HG03045 (cell line): Measurements from ENCODE around the gene MYMX.

Source experiments
- ATAC-seq: cut with Tn5 transposase; IDR thresholded peaks from one replicate; pipeline ENCODE4 v1.9.1; 2021; ENCODE audit warnings: mild to moderate bottlenecking, moderate library complexity; ENCODE audit not compliant: unreplicated experiment

The MYMX gene

DNA sequence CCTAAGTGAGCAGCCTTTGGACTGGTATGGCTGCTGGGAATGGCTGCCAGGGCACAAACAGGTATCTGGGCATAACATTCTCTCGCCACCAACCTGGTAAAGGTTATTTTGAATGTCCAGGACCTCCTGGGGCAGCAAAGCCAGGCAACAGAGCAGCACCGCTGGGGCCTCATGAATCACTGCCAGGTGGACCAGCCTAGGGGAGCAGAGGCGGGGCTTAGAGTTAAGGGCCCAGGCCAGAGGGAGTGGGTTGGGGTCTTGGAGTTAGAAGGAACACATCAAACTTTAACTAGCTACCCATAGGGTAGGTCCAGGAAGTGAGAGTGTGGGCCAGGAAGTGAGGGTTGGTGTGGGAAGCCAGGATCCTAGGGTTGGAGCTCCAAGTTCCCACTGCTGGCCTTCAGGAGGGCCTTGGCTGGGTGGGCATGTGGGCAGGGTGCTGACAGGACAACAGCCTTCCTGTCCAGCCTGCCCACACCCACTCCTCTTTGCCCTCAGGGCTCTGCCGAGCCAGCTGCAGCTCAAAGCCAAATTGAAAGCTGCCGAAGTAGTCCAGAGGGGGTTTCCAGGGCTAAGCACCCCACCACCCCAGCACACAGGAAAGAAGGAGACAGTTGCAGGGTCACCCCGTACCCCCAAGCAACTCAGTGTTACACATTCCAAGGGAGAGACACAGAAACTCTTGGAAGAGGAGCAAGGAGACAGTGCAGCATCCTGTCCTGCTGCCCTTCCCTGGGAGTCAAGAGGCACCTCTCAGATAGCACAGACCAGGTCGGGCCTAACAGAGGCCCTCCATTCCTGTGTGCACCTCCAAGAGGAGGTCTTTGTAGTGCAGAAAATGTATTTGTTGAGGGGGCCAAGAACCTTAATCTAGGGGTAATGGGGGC, 46.0 kb downstream of the MYMX start:
- no peak for ATAC-seq

DNA sequence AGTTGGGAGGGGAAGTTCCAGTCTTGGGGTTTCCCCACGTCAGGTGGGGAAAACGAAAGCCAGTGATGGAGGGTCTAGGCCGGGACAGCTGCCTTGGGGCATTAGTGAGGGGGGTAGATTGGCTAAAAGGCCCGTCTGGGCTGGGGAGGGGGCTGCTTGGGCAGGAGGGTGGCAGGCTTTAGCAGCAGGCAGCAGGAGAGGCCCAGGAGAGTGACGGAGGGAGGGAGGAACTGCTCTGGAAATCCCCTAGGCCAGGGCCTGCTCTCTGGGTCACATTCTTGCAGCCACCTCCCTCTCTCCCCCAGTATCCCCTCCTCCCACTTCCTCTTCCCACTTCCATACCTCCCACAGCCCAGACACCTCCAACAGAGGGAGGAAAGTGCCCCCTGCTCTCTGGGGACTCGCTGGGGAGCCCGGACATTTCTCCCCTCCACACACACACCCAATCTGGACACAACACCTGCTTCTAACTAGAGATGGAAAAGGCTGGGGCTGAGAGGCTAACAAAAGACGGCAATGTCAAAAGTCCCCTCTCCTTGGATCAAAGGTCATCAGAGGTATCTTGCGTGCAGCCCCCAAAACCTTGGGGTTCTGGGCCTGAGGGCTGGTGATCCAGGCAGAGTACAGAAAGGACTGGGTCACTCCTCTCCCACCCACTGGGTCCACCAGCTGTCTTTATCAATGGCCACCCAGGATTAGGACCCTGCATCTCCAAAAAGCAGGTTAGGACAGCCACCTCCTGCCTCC, 46.8 kb downstream of the MYMX start:
- no peak for ATAC-seq

DNA sequence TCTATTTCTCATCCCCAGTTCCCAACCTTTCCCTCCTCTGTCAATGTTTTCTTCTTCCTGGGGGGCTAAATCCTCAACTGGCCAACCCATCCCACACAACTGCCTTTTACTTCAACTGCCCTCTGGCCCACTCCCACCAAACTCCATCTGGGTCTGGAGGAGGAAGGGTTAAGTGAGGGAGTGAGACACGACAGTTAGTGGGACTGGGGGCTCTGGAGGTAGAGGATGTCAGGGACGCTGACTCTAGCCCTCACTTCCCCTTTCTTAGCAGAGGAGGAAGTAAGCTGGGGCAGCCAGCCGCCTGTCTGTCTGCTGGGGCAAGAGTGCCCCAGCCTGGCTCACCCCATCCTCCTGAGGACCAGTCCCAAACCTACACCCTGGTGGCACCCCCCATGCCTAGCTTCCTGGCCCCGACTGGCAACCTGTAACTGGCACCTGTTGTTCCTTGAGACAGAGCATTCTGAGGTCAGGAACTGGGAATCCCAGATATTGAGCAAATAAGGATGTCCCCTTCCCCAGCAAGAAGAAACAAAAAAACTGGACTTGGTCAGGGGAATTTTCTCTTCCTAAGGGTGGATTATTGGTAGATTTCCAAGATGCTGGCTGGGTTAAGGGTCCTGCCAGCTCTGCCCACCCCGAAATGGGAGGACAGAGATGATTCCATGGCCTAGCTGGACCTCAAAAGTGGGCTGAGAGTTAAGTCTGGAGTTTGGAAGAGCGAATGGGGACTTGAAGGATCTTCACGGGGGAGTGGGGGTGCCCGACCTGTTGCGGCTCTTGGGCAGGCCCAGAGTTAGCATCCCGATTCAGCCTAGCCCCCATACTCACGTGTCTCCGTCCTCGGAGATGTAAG, 47.7 kb downstream of the MYMX start:
- ATAC-seq, result peak; percentile 25

DNA sequence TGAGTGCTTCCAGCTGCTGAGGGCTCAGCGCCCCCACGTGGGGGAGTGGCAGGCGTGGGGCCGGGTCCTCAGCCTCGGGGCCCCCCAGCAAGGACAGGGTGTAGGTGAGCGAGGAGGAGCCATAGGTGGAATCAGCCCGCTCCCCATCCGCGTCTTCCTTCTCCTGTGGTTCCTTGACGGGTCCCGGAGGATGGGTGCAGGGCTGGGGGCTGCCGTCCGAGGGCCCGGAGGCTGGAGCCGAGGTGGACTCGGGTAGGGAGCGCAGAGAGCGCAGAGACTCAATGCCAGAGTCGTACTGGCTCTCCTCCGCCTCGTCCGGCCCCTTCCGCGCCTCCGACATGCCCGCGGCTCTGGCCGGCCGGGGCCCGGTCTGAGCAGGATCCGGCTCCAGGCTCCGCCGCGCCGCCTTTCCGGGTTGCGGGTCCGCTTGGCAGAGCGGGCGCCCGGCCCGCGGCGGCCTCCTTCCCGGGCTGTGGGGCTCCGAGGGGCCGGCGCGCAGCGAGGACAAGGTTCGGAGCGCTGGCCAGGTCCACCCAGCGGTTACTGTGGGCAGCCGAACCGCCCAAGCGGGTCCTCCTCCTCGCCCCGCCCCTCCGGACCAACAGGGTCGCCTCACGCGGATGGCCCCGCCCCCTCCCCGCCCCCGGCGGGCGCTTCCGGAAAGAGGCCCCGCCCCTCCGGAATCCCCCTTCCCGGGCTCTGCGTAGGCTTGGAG, 48.4 kb downstream of the MYMX start, which contains the start of gene NFKBIE:
Gene NFKBIE, minus strand, starts transcription at position 545 of the 715 bp plus-strand sequence. Its CDS starts 205 bp downstream, at position 340.
- ATAC-seq, result peak; percentile 42

DNA sequence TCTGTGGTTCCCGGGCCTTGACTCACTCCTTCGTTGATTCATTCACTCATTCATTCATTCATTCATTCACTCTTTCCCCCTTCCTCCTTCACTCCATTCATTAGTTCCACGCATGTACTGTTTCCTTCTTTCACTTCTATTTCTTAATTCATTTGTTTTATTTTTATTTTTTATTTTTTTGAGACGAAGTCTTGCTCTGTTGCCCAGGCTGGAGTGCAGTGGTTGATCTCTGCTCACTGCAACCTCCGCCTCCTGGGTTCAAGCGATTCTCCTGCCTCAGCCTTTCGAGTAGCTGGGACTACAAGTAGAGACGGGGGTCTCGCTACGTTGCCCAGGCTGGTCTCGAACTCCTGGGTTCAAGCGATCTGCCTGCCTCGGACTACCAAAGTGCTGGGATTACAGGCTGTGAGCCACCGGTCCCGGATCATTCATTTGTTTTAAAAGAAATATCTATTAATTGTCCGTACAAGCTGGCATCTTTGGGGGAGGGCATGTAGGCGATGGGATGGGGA, 49.1 kb downstream of the MYMX start:
- ATAC-seq, result no peak

DNA sequence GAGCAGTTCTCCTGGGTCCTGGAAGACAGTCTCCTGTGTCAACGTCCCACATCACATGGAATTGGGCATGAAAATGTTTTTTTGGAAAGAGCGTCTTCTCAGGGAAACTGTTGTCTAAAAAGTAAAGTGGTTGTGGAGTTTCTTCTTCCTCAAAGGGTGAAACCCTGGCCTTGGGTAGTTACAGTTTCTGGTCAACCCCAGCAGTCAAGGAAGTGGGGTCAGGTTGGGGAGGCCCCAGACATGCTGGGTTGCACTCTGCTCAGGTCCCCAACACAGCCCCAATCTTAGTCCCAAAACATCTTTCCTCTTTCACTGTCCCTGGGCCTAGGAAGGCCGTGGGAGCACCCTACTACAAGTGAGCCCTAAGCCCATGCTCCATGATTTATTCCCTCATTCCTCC, 49.6 kb downstream of the MYMX start:
- ATAC-seq, result no peak

DNA sequence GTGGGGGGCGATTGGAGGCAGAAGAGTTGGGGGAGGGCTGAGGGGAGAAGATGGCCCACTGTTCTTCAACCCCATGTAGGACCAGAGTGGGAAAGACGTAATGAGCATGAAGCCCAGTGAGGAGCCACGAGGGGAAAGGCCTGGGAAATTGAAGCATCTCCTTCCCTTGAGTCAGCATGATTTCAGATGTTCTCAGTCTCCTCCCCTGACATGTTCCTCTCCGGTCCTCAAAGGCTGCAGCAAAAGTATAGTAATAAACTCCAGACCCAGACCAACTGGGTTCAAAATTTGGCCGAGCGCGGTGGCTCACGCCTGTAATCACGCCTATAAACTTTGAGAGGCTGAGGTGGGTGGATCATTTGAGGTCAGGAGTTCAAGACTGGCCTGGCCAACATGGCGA, 50.5 kb downstream of the MYMX start:
- ATAC-seq, result no peak
